Activated T-cell treated with anti-CD3 and anti-CD28 coated beads, Interleukin-2, amount 50 U/mL, for 72 hours (primary cell): ENCODE results near the gene AMDHD2. TPM values are rescaled to one million over a fixed set of nuclear protein-coding genes. Genes with fewer than 3 reads are reported as not detected.
A peak's percentile ranks its signal among the peaks of the same experiment; 100 is the strongest.

Experiments used
- ATAC-seq, 2 donors: fragments of 150-1000 bp; cut with Tn5 transposase; replicated peaks in 1 of 2; 2 replicates each; pipeline ENCODE4 v1.10.0; 2021; ENCODE audit warnings: moderate library complexity in 2 of 2, mild to moderate bottlenecking in 1 of 2
- DNase-seq, 2 donors: peaks; one replicate each; pipeline ENCODE4 v3.0.0; 2021 to 2022; ENCODE audit warnings: mixed read lengths in 1 of 2
- H3K27ac Mint-ChIP-seq: one replicate; pipeline ENCODE4 v1.8.0; 2022; ENCODE audit warnings: mild to moderate bottlenecking, moderate library complexity, mixed read lengths
- H3K27me3 Mint-ChIP-seq: one replicate; pipeline ENCODE4 v1.8.0; 2022; ENCODE audit warnings: low read depth, mixed read lengths
- H3K36me3 Mint-ChIP-seq, 2 donors: one replicate each; pipeline ENCODE4 v1.8.0; 2022; ENCODE audit warnings: mixed read lengths in 2 of 2, mild to moderate bottlenecking in 1 of 2; ENCODE audit not compliant: insufficient read depth in 2 of 2
- H3K4me1 Mint-ChIP-seq: one replicate; pipeline ENCODE4 v1.8.0; 2022; ENCODE audit warnings: low read depth, mixed read lengths
- H3K4me3 Mint-ChIP-seq, 2 donors: one replicate each; pipeline ENCODE4 v1.8.0; 2022; ENCODE audit warnings: mild to moderate bottlenecking in 2 of 2, mixed read lengths in 2 of 2, moderate library complexity in 2 of 2
- H3K9me3 Mint-ChIP-seq, 2 donors: one replicate each; pipeline ENCODE4 v1.8.0; 2022; ENCODE audit warnings: mixed read lengths in 2 of 2
- total RNA-seq, 2 donors: library from RNA; stranded (reverse); gene quantifications; one replicate each; pipeline ENCODE4 v1.2.3, GENCODE V29; 2022

Gene AMDHD2
- total RNA-seq, 2 donors from 2014 or later = 28.2 to 33.8 TPM

DNA sequence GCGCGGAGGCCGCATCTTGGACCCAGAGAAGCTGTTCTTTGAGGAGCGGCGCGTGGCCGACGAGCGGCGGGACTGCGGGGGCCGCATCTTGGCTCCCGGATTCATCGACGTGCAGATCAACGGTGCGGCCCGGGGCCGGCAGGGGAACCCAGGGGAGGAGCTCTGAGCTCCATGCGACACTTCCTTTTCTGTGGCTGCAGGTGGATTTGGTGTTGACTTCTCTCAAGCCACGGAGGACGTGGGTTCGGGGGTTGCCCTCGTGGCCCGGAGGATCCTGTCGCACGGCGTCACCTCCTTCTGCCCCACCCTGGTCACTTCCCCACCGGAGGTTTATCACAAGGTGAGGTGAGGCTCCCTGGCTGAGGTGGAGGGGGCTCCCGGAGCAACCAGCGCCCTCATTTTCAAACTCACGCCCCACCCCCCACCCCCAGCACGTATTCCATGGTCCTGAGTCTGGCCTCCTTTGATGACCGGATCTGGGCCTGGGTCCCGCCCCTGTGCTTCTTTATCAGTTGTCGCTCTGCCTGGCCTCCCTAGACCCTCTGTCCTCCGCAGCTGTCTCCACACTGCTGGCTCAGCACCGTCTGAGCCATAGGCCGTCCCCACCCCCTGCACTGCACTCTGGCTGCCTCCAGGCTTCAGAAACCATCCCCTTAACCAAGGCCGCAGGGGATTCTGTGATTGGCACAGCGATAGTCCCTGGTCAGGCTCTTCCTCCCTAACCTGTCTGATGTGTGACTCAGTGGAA lies 787 bp downstream of the AMDHD2 start:
- H3K9me3 Mint-ChIP-seq = no peaks in the 10 kb centered on the region
- peak overlapping the region; percentile 82 to 93 for H3K4me3 Mint-ChIP-seq
- DNase-seq = peak; percentile 55 to 70
- peak overlapping the region; percentile 82 for H3K27ac Mint-ChIP-seq
- H3K27me3 Mint-ChIP-seq = no peaks in the 10 kb centered on the region
- peaks cover 2 to 6% of the 10 kb centered on the region in 2 donors for H3K36me3 Mint-ChIP-seq
- H3K4me1 Mint-ChIP-seq = peaks cover 51% of the 10 kb centered on the region
- peak; percentile 44 to 56 for ATAC-seq

- Mint-ChIP-seq H3K36me3 (peaks cover 2 to 5% of the 10 kb centered on the region in 2 donors), H3K9me3 (no peaks in the 10 kb centered on the region), H3K27ac (peak overlapping the region; percentile 13)
Measured at GRCh38 chr16:2523801-2524231, 3.6 kb downstream of the AMDHD2 start.

GRCh38 chr16:2524339-2524938 lies 4.3 kb downstream of the AMDHD2 start:
- Mint-ChIP-seq H3K9me3 (no peaks in the 10 kb centered on the region), H3K4me1 (peaks cover 18% of the 10 kb centered on the region), H3K27ac (peak overlapping the region; percentile 90), H3K36me3 (peaks cover 2 to 5% of the 10 kb centered on the region in 2 donors), H3K27me3 (no peaks in the 10 kb centered on the region), H3K4me3 (no peak overlapping the region)
- DNase-seq (no peak), ATAC-seq (no peak)

More at GRCh38 chr16:2523801-2524231, 3.6 kb downstream of the AMDHD2 start:
- no peak for ATAC-seq
- no peak for DNase-seq
- Mint-ChIP-seq H3K27me3 (no peaks in the 10 kb centered on the region), H3K4me3 (no peak overlapping the region), H3K4me1 (peaks cover 24% of the 10 kb centered on the region)

DNA sequence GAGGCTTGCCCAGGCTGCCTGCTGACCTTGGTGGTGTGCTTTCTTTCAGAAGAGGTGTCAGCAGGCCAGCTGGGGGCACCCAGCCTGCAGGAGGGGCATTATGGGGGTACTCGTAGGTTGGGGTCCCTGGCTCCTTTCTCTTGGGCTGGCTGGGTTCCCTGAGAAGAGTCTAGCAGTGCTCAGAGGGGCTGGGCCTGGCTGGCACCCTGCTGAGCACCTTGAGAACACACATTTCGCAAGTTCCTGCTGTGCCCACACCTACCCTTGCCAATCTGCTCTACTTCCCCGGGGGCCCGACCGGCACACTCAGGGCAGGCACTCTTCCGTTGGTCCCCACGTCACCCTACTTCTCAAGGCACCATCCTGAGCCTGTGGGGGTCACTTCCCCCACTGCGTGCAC lies 6.0 kb downstream of the AMDHD2 start:
- H3K27me3 Mint-ChIP-seq = no peaks in the 10 kb centered on the region
- DNase-seq (no peak), ATAC-seq (no peak)
- no peaks in the 10 kb centered on the region for H3K9me3 Mint-ChIP-seq
- H3K36me3 Mint-ChIP-seq = peaks cover under 1 to 4% of the 10 kb centered on the region in 2 donors
- H3K4me3 Mint-ChIP-seq = no peak overlapping the region
- H3K27ac Mint-ChIP-seq = no peak overlapping the region
- H3K4me1 Mint-ChIP-seq = peaks cover 7% of the 10 kb centered on the region

DNA sequence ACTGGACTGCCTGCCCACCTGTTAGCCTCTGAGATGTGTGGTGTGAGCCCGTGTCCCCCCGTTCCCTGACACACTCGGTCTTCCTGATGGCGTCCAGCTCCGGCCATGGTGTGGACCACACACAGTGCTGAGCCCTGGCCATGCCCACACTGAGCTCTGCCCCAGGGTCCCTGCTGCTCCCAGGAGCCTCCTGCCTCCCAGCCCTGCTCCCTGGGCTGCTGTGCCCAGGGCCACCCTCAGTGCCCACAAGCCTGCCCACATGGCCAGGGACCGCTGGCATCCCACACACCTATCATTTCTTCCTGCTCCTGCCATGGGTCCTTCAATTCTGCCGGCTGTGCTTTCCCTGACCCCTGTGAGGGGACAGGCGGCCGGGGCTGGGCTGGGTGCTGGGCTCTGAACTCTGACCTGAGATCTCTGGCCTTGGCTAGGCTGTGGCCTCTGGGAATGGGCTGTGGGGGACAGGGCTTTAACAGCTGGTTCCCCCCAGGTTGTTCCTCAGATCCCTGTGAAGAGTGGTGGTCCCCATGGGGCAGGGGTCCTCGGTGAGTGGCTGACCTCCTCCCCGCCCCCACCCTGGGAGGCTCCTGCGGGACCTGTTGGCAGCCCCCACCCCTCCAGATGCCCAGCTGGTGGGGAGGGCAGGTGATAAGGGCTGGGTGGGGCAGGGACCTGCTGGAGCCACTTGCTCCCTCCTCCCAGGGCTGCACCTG lies 7.1 kb downstream of the AMDHD2 start:
- no peak overlapping the region for H3K27ac Mint-ChIP-seq
- peaks cover 0 to 4% of the 10 kb centered on the region in 2 donors for H3K36me3 Mint-ChIP-seq
- no peaks in the 10 kb centered on the region for H3K9me3 Mint-ChIP-seq
- DNase-seq = no peak
- ATAC-seq = no peak
- H3K4me3 Mint-ChIP-seq = no peak overlapping the region
- no peaks in the 10 kb centered on the region for H3K27me3 Mint-ChIP-seq
- peaks cover 8% of the 10 kb centered on the region for H3K4me1 Mint-ChIP-seq

DNA sequence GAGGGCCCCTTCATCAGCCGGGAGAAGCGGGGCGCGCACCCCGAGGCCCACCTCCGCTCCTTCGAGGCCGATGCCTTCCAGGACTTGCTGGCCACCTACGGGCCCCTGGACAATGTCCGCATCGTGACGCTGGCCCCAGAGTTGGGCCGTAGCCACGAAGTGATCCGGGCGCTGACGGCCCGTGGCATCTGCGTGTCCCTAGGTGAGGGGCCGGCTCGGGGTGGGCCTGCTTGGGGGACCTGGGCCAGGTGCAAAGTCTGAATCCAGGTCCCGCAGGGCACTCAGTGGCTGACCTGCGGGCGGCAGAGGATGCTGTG lies 7.6 kb downstream of the AMDHD2 start:
- no peak for ATAC-seq
- H3K4me3 Mint-ChIP-seq = no peak overlapping the region
- H3K4me1 Mint-ChIP-seq = peaks cover 12% of the 10 kb centered on the region
- H3K27ac Mint-ChIP-seq = no peak overlapping the region
- H3K36me3 Mint-ChIP-seq = peaks cover 2 to 4% of the 10 kb centered on the region in 2 donors
- H3K27me3 Mint-ChIP-seq = no peaks in the 10 kb centered on the region
- no peak for DNase-seq
- H3K9me3 Mint-ChIP-seq = no peaks in the 10 kb centered on the region

GRCh38 chr16:2528161-2529060 lies 8.2 kb downstream of the AMDHD2 start:
- Mint-ChIP-seq H3K9me3 (no peaks in the 10 kb centered on the region), H3K36me3 (peaks cover 2 to 4% of the 10 kb centered on the region in 2 donors), H3K4me1 (peaks cover 16% of the 10 kb centered on the region), H3K27me3 (no peaks in the 10 kb centered on the region), H3K4me3 (no peak overlapping the region), H3K27ac (no peak overlapping the region)
- ATAC-seq (no peak), DNase-seq (no peak)

DNA sequence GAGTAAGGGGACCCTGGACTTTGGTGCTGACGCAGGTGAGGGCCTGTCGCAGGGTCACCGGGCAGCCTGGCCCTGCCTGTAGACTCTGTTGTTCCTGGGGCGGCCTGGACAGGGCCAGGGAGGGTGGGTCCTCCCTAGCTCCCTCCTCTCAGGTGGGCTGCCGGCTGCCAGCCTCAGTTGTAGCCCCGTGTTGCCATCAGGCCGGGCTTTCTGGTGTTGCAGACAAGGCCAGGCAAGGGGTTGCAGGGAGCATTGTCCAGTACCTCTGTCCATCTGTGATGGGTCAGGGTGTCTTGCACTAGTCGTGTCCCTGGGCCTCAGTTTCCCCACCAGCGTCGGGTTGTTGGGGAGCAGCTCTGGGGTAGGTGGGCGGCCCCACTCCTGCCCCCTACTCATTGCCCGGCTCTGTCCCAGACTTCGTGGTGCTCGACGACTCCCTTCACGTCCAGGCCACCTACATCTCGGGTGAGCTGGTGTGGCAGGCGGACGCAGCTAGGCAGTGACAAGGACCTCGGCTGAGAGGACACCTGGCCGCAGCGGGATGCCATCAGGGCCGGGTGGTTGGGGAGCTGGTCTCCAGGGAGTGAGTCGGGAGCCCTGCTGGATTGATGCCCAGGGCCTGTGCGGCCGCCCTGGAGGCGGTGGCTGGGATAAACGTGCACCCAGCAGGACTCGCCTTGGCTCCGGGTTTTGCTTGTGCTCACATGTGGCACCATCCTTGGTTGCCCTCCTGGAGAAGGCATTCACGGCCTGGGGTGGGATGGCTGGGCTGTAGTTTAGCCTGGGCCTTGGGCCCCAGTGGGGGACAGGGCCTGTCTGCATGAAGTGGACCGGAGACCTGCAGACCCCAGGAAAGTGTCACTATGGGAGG lies 9.1 kb downstream of the AMDHD2 start:
- no peak overlapping the region for H3K4me3 Mint-ChIP-seq
- no peaks in the 10 kb centered on the region for H3K9me3 Mint-ChIP-seq
- peaks cover 2 to 4% of the 10 kb centered on the region in 2 donors for H3K36me3 Mint-ChIP-seq
- DNase-seq = no peak
- no peak overlapping the region for H3K27ac Mint-ChIP-seq
- peaks cover 24% of the 10 kb centered on the region for H3K4me1 Mint-ChIP-seq
- ATAC-seq = no peak
- no peaks in the 10 kb centered on the region for H3K27me3 Mint-ChIP-seq

GRCh38 chr16:2529961-2530628 lies 9.9 kb downstream of the AMDHD2 start:
- Mint-ChIP-seq H3K4me1 (peaks cover 25% of the 10 kb centered on the region), H3K27me3 (no peaks in the 10 kb centered on the region), H3K4me3 (peak overlapping the region; percentile 34 to 57), H3K27ac (no peak overlapping the region), H3K9me3 (no peaks in the 10 kb centered on the region), H3K36me3 (peaks cover 2 to 4% of the 10 kb centered on the region in 2 donors)
- DNase-seq (no peak), ATAC-seq (no peak)

DNA sequence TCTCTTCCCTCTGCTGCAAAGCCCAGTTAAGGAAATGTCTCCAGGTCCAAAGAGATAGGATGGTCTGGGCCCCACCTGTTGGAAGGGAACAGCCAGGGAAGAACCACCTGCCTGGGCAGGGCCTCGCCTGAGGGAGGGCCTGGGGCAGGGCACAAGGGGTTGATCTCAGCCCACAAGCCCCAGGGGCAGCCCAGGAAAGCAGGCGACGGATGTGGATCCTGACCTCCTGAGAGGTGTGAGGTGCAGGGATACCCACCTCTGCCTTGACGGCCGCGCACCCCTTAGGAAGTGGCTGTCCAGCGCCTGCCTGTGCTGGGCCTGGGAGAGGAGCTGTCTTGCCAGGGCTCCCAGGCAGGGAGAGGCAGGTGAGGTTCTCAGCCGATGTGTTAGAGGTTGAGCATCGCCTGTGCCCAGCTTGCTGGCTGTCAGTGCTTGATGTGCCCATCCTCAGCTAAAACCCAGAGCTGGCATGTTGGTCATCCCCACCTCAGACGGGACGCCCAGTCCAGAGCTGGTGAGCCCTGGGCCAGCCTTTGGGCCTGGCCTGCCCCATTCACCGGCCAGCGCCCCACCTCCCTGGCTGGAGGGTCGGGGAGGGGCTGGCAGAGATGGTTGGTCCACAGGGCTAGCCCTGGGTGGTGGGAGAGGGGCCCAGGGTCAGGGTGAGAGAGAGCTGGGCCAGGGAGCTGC lies 10.6 kb downstream of the AMDHD2 start:
- Mint-ChIP-seq H3K9me3 (no peaks in the 10 kb centered on the region), H3K27ac (no peak overlapping the region), H3K27me3 (no peaks in the 10 kb centered on the region), H3K36me3 (peaks cover 2 to 4% of the 10 kb centered on the region in 2 donors), H3K4me1 (peaks cover 25% of the 10 kb centered on the region), H3K4me3 (peak overlapping the region; percentile 94 to 100)
- DNase-seq (no peak), ATAC-seq (no peak)

DNA sequence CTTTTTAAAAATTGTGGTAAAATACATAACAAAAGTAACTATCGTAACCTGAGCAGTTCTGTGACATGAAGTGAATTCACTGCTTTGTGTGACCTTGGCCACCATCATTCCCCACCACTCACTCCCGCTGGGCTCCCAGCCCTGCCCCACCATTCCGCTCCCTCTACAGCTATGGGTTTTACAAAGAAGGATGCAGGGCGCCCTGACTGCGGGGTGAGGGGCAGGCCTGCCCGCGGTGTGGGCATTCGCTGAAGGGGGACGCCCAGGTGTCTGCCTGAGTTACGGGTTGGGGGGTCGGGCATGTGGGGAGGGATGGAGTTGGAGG lies 11.2 kb downstream of the AMDHD2 start, which contains the start of gene CEMP1:
CEMP1 (minus strand) TSS at position 38 of the 325 bp plus-strand sequence. CDS start 335 bp downstream, outside the sequence.
- H3K36me3 Mint-ChIP-seq = peaks cover 2 to 4% of the 10 kb centered on the region in 2 donors
- peaks cover 25% of the 10 kb centered on the region for H3K4me1 Mint-ChIP-seq
- H3K27ac Mint-ChIP-seq = peak within 1 kb of the TSS; percentile 95
- ATAC-seq (peak; percentile 1), DNase-seq (no peak)
- H3K4me3 Mint-ChIP-seq = peak within 1 kb of the TSS; percentile 94 to 100
- no peaks in the 10 kb centered on the region for H3K9me3 Mint-ChIP-seq
- no peaks in the 10 kb centered on the region for H3K27me3 Mint-ChIP-seq
